ENCODE measurements around the gene PLEKHO1.

DNA sequence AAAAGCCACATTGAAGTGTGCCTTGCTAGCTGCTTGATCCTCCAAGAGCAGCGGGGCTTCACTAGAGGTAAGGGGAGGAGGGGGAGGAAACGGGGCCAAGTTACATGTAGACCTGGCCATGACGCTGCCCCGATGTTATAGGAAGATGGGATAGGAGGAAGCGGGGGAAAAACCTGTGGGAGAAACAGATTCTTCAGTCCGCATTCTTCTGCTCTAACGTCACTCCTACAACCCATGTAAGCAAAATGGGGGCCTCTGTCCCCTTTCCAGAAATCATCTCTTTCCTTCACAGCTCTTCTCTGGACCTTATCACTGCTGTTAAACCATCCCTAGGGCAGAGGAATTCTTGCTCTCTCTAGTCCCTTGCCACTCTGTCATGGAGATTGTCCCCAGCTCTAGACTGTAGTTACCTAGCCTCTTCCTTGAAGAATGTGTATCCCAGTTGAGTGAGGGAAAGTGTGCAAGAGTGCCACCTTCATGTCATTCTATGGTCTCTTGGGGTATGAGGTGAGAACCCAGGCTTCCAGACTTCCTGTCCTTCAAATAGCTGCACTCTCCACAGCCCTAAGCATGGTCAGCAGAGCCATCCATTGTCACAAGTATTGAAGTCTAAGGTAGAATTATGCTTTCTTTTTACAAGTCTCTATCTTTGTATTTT is 11.4 kb downstream of the PLEKHO1 start:
- TF ChIP-seq, protein P1, sequence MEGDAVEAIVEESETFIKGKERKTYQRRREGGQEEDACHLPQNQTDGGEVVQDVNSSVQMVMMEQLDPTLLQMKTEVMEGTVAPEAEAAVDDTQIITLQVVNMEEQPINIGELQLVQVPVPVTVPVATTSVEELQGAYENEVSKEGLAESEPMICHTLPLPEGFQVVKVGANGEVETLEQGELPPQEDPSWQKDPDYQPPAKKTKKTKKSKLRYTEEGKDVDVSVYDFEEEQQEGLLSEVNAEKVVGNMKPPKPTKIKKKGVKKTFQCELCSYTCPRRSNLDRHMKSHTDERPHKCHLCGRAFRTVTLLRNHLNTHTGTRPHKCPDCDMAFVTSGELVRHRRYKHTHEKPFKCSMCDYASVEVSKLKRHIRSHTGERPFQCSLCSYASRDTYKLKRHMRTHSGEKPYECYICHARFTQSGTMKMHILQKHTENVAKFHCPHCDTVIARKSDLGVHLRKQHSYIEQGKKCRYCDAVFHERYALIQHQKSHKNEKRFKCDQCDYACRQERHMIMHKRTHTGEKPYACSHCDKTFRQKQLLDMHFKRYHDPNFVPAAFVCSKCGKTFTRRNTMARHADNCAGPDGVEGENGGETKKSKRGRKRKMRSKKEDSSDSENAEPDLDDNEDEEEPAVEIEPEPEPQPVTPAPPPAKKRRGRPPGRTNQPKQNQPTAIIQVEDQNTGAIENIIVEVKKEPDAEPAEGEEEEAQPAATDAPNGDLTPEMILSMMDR (IDR thresholded peaks at IDR 0.05) = no peak
- no peak for TF ChIP-seq POLR2A (IDR thresholded peaks at IDR 0.05; ENCODE audit: low read depth)
- no peak for TF ChIP-seq EP300 (IDR thresholded peaks at IDR 0.05)

All from esophagus muscularis mucosa (tissue), 4 donors.